NB4 (cell line): ENCODE data around the gene TAOK1.

Experiments
- DNase-seq: peaks from one replicate; pipeline ENCODE4 v3.0.0; 2010; ENCODE audit warnings: low read depth
- H3K4me3 ChIP-seq: one replicate; pipeline ENCODE4 v1.5.1; 2011; ENCODE audit warnings: mild to moderate bottlenecking, low read depth, low read length, moderate library complexity
- MYC ChIP-seq: IDR thresholded peaks from 2 replicates; pipeline ENCODE4 v1.6.1; 2011; ENCODE audit warnings: low read depth, low read length
- POLR2A ChIP-seq: IDR thresholded peaks from 2 replicates; pipeline ENCODE4 v1.6.1; 2011; ENCODE audit warnings: mild to moderate bottlenecking; ENCODE audit not compliant: insufficient read length; ENCODE audit errors: extremely low read depth
- TF ChIP-seq, protein P1 (sequence below): IDR thresholded peaks from 2 replicates; pipeline ENCODE4 v1.6.1; 2011; ENCODE audit warnings: low read depth, low read length
- TF ChIP-seq, protein P2 (sequence below): IDR thresholded peaks from one replicate; pipeline ENCODE4 v1.5.1; 2012; ENCODE audit warnings: low read depth, low read length

The TAOK1 gene

DNA sequence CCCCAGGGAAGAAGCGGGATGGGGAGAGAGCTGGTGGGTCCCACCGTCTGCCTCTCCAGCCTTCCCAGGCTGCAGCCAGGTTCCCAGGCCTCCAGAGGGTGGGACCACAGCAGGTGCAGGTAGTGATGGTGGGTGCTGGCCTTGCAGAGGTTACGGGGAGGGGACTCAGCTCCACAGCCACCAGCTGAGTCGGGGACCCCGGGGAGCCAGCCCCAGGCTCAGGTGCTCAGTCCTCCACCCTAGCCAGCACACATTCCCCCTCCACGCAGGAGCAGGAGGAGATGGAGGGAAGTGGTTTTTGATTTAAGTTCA lies 183.4 kb downstream of the TAOK1 start:
- DNase-seq, result no peak
- no peak overlapping the region for H3K4me3 ChIP-seq
- TF ChIP-seq, protein P1, sequence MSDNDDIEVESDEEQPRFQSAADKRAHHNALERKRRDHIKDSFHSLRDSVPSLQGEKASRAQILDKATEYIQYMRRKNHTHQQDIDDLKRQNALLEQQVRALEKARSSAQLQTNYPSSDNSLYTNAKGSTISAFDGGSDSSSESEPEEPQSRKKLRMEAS, result no peak
- TF ChIP-seq, protein P2, sequence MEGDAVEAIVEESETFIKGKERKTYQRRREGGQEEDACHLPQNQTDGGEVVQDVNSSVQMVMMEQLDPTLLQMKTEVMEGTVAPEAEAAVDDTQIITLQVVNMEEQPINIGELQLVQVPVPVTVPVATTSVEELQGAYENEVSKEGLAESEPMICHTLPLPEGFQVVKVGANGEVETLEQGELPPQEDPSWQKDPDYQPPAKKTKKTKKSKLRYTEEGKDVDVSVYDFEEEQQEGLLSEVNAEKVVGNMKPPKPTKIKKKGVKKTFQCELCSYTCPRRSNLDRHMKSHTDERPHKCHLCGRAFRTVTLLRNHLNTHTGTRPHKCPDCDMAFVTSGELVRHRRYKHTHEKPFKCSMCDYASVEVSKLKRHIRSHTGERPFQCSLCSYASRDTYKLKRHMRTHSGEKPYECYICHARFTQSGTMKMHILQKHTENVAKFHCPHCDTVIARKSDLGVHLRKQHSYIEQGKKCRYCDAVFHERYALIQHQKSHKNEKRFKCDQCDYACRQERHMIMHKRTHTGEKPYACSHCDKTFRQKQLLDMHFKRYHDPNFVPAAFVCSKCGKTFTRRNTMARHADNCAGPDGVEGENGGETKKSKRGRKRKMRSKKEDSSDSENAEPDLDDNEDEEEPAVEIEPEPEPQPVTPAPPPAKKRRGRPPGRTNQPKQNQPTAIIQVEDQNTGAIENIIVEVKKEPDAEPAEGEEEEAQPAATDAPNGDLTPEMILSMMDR, result no peak
- TF ChIP-seq MYC (no peak), POLR2A (no peak)

DNA sequence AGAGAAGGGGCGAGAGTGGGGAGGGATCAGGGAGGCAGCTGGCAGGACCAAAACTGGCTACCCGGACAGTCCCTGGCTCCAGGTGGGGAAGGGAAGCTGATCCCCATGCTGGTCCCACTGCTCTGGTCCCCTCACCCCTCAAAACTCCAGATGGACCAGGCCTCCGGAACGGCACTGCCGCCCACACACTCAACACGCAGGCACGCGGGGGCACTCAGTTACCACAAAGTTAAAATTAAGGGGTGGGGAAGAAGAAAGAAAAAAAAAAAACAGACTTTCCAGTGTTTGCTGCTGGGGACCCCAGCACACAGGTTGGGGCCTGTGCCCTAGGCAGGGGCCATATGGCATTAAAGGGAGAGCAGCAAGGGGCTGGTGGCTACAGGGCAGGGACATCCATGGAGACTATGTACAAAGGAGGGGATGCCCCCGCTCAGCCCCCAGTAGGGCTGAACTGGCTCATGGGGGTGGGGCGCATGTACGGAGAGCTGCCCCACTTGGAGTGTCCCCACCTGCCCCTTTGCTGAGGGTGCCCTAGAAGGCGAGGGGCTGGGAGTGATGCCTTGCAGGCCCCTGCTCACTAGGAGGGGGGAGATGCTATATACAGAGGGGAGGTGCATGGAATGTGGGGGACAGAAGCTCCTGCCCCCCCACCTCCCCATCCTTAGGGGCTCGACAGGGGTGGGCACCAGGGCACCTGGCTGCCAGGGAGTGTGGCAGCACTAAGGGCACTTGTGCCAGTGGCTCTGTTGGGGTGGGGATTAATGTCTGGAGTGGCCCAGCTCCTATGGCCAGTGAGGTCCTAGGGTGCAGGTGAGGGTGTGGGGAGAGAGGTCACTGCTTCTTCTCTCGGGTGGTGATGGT lies 183.9 kb downstream of the TAOK1 start:
- no peak overlapping the region for H3K4me3 ChIP-seq
- TF ChIP-seq, protein P2, result no peak
- TF ChIP-seq POLR2A, result no peak
- TF ChIP-seq, protein P1, result no peak
- no peak for TF ChIP-seq MYC
- no peak for DNase-seq

DNA sequence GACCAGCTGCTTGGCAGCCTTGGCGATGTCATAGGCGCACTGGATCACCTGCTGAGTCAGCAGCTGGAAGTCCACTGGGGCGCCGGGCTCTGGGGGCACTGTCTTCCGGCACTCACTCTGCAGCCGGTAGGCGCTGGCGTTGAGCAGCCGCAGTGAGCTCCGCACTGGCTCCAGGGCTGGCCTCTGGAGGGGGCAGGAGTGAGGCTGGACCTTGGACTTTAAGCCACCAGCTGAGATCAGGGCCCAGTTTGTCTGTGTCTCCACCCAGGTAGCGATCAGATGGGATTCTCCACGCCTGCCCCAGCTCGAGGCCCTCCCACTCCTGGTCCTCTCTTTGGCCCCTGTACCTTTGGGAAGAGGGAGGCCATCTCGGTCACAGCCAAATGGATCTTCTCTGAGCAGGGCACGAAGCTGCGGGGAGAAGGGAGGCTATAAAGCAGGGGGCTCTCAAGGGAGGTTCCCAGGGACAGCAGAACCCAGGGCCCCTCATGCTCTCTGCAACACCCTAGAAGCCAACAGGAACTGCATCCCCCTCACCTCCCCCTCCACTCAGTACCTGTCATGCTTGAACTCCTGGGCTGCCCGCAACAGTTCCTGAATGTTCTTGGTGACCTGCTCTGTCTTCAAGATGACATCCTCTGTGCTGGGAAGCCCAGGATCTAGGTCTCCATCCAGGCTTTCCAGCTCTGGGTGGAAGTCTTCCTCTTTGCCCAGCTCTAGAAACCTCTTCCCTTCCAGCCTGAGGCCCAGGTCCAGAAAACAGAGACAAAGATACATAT lies 184.8 kb downstream of the TAOK1 start:
- H3K4me3 ChIP-seq, result no peak overlapping the region
- TF ChIP-seq, protein P1, result no peak
- TF ChIP-seq MYC (no peak), POLR2A (no peak)
- TF ChIP-seq, protein P2, result no peak
- DNase-seq, result no peak

DNA sequence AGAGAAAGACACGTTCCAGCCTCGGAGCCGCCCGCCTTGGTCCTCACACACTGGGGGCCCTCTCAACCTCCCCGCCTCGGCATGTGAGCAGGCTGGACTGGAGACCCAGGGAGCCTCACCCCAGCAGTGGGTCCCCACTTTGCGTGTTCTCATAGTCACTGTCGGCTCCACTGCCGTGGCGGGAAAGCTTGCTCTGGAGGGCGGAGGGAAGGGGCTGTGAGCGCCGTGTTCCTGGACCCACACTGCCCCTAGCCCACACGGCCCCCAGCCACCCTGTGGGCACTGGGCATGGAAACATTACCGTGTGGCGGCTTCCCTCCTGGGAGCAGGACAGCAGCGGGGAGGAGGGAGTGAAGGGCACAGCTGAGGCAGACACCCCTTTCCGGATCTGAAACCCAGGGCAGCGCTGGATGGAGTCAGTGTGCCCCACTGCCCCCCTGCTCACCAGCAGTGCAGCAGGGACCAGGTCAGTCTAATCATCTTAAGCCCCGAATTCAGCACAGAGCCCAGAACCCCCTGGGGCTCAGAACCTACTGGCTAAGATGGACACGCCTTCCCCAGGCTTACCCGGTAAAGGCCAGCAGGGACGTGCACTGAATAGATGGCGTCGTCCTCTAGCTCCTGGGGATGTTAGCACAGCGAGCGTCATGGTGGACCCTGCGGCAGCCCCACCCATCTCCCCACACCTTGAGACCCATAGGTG lies 185.5 kb downstream of the TAOK1 start:
- TF ChIP-seq, protein P1, result no peak
- TF ChIP-seq, protein P2, result no peak
- TF ChIP-seq MYC, result no peak
- TF ChIP-seq POLR2A, result no peak
- no peak for DNase-seq
- H3K4me3 ChIP-seq, result no peak overlapping the region

DNA sequence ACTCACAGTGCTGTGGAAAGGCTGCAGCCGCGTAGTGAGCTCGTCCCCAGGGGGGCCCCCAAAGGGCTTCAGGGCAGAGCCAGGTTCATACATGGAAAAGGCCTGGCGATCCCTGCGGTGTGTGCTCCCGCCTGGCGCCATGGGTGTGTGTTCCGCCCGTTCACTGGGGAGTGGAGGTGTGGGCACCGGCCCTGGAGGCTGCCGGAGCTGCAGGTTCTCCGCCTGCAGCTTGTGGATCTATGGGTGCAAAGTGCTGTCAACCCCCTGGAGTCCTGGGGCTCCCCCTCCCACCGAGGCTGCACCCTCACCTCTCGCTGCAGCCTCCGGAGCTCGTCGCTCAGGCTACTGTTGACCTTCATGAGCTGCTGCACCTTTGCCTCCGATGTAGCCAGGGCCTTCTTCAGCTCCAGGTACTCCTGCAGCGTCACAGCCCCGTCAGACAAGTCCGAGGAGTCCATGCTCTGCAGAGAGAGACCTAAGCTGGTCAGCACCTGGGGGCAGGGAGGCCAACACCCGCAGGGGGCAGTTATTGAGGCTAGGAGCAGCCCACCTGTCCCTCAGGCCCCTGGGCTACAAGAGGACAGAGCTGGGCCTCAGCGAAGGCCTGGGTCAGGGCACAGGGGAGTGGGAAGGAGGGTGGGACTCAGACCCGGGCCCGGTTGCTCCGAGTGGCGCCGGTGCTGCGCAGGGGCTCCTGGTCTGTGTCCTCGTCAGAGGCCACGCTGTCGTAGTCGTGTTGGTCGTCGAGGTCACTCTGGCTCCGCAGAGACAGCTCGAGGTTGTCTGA lies 186.2 kb downstream of the TAOK1 start:
- H3K4me3 ChIP-seq, result no peak overlapping the region
- no peak for TF ChIP-seq POLR2A
- TF ChIP-seq, protein P1, result no peak
- DNase-seq, result no peak
